Measurements from ENCODE around the gene MAP2K5.

Gene MAP2K5

GRCh38 chr15:67790610-67791319 lies 248.3 kb downstream of the MAP2K5 start:
- no peak for DNase-seq

- no peak for DNase-seq
Measured at GRCh38 chr15:67792250-67792942, 249.9 kb downstream of the MAP2K5 start.

GRCh38 chr15:67794832-67795574 lies 252.5 kb downstream of the MAP2K5 start:
- no peak for DNase-seq

- DNase-seq: no peak
Measured at GRCh38 chr15:67796196-67797127, 254.0 kb downstream of the MAP2K5 start.

GRCh38 chr15:67799801-67800205 lies 257.3 kb downstream of the MAP2K5 start:
- DNase-seq: no peak

- no peak for DNase-seq
Measured at GRCh38 chr15:67801142-67801541, 258.6 kb downstream of the MAP2K5 start.

GRCh38 chr15:67801926-67802914 lies 259.7 kb downstream of the MAP2K5 start:
- no peak for DNase-seq

GRCh38 chr15:67803299-67803698 lies 260.8 kb downstream of the MAP2K5 start:
- DNase-seq: no peak

- DNase-seq: no peak
Measured at GRCh38 chr15:67803996-67804843, 261.7 kb downstream of the MAP2K5 start.

GRCh38 chr15:67805008-67805665 lies 262.6 kb downstream of the MAP2K5 start:
- DNase-seq: no peak

GRCh38 chr15:67805666-67806516 lies 263.4 kb downstream of the MAP2K5 start:
- peak; percentile 16 for DNase-seq

GRCh38 chr15:67806536-67806935 lies 264.0 kb downstream of the MAP2K5 start:
- no peak for DNase-seq

- no peak for DNase-seq
Measured at GRCh38 chr15:67807141-67807540, 264.6 kb downstream of the MAP2K5 start.

- no peak for DNase-seq
Measured at GRCh38 chr15:67807836-67808235, 265.3 kb downstream of the MAP2K5 start.

GRCh38 chr15:67808821-67809220 lies 266.3 kb downstream of the MAP2K5 start:
- no peak for DNase-seq

- DNase-seq: no peak
Measured at GRCh38 chr15:67809441-67809840, 266.9 kb downstream of the MAP2K5 start.

- DNase-seq: no peak
Measured at GRCh38 chr15:67809866-67810265, 267.4 kb downstream of the MAP2K5 start.

GRCh38 chr15:67812241-67812644 lies 269.7 kb downstream of the MAP2K5 start:
- no peak for DNase-seq

GRCh38 chr15:67813104-67813634 lies 270.7 kb downstream of the MAP2K5 start:
- DNase-seq: no peak
